Inflammatory macrophage treated with lipopolysaccharide for 4 hours (primary cell): Measurements from ENCODE around the gene UTP18.
"Not testable (repeated sequence)": the region's sequence is repeated elsewhere in the genome, so short reads cannot be mapped to it uniquely, and the experiment has no call there.

Experiments used
- DNase-seq: peaks from one replicate; pipeline ENCODE4 v3.0.0-alpha.2; 2020

The UTP18 gene

GRCh38 chr17:51259564-51260236 lies 646 bp upstream of the UTP18 start, which contains the start of gene MBTD1:
MBTD1 (minus strand) TSS chr17:51260049; CDS start chr17:51225161, 34,888 bp downstream.
- peak; percentile 96 for DNase-seq

GRCh38 chr17:51261024-51261963 lies 948 bp downstream of the UTP18 start:
- peak; percentile 88 for DNase-seq

- peak; percentile 27 for DNase-seq
Measured at GRCh38 chr17:51263006-51263405, 2.7 kb downstream of the UTP18 start.

- DNase-seq, result not testable (repeated sequence)
Measured at GRCh38 chr17:51264466-51264865, 4.1 kb downstream of the UTP18 start.

- DNase-seq, result peak; percentile 48
Measured at GRCh38 chr17:51269991-51270390, 9.6 kb downstream of the UTP18 start.

- DNase-seq, result peak; percentile 52
Measured at GRCh38 chr17:51270636-51271035, 10.3 kb downstream of the UTP18 start.

DNA sequence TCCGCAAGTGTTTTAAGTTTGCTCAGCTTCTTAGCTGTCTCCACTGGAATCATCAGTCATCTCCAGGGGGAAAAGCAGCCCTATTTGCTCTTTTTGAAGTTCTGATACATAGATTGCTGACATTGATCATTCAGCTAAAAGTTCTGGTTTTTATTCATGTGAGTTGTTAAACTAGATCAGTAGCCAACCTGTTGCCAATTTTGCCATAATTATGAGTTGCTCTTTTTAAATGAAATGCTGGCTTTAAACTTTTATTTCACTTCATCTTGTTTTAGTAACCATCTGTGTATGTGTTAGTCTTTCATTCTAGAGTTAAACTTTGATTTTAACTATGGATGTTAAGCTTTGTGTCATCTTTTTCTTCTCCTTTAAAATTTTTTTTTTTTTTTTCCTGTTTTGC lies 12.5 kb downstream of the UTP18 start:
- no peak for DNase-seq

DNA sequence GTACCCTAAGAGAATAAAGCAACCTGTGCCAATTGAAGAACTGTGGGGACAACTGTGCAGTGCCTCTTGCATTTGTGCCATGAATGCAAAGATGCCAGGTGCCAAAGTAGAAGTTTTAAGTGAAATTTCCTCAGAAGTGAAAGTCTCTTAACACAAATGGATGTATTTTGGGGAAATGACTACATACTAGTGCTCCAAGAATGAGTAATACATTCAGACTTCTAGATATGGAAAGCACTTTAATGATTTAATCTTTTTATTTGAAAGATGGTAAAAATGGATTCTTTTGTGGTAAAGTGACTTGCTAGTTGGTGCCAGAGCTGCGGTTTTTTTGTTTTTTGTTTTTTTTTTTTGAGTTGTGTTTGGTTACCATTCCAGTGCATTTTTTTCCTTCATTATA lies 15.0 kb downstream of the UTP18 start:
- peak; percentile 64 for DNase-seq

GRCh38 chr17:51279183-51279582 lies 18.8 kb downstream of the UTP18 start:
- DNase-seq, result no peak

DNA sequence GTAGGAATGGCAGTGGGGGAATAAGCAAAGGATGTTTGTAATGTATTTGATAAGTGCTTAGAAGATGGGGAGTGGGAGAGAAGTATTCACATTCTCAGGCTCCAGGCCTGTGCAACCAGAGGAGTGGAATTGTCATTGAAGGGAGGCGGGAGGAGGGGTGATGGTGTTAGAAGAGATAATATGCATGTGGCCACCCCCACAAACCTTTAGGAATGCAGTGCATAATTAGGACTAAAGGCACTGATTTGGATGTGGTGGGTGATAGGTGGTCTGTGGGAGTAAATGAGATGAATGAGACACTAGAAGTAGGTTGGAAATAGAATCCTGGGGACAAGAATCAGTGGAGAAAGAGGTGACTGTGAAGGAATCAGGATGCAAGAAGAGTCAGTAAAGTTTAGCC lies 27.1 kb downstream of the UTP18 start:
- DNase-seq, result no peak

- no peak for DNase-seq
Measured at GRCh38 chr17:51289696-51290111, 29.4 kb downstream of the UTP18 start.

DNA sequence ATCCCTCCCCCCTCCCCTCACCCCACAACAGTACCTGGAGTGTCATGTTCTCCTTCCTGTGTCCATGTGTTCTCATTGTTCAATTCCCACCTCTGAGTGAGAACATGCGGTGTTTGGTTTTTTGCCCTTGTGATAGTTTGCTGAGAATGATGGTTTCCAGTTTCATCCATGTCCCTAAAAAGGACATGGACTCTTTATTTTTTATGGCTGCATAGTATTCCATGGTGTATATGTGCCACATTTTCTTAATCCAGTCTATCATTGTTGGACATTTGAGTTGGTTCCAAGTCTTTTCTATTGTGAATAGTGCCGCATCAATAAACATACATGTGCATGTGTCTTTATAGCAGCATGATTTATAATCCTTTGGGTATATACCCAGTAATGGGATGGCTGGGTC lies 34.0 kb downstream of the UTP18 start:
- DNase-seq, result not testable (repeated sequence)

DNA sequence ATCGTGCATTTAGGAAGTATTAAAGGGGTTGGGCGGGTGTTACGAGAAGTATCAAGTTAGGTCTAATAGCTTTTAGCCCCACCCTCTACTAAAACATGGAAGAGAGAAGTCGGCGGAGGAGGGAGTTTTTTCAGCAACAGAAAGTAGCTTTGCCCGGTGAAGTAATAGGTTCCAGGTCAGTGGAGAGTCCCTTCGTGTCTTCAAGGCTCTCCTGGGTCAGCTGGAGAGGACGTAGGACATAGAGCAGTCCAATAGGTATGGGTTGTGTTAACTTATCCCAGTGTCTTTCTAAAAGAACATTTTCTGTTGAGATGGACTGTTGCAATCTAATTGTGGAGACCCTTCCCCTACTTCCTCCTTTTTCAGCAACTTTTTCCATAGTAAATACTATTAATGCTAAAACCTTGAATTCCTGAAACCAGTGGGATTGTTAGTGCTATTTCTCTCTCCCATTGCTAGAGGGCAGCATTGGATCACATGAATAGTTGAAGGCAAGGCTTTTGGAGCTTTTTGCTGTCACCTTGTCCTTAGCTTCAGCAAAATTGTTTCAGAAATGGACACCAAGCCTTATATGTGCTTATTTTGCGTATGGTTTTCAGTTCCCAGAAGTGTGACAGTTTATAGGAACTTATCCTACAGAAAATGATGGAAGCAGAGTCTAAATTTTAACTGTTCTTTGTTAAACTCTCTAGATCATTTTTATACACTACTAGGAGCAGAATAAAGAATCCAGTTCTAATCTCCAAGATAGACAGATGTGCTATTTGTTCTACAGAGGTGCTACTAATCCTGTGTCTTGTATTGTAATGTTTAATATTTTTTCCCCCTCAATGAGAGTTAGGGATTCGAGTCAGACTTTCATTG lies 38.4 kb downstream of the UTP18 start:
- peak; percentile 29 for DNase-seq

GRCh38 chr17:51299859-51300258 lies 39.5 kb downstream of the UTP18 start:
- no peak for DNase-seq

DNA sequence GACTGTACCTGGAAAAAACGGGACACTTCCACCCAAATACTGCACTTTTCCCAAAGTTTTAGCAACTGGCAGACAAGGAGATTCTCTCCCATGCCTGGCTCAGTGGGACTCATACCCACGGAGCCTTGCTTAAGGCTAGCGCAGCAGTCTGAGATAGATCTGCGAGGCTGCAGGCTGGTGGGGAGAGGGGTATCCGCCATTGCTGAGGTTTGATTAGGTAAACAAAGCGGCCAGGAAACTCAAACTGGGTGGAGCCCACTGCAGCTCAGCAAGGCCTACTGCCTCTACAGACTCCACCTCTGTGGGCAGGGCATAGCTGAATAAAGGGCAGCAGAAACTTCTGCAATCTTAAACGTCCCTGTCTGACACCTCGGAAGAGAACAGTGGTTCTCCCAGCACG lies 44.8 kb downstream of the UTP18 start:
- DNase-seq, result no peak

DNA sequence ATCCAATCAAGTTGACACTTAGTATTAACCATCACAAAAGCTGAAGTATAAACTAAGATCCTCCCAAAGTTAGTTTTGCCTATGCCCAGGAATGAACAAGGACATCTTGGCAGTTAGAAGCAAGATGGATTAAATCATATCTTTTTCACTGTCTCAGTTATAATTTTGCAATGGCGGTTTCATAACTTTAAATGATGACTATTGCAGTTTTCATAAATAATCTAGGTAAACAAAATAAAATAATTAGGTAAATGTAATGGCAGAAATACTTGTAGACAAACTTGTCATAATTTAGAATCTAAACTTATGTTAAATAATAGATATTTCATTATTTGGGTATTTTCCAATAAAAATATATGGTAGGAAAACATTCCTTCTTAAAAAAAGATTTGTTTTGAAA lies 51.7 kb downstream of the UTP18 start:
- DNase-seq, result not testable (repeated sequence)

DNA sequence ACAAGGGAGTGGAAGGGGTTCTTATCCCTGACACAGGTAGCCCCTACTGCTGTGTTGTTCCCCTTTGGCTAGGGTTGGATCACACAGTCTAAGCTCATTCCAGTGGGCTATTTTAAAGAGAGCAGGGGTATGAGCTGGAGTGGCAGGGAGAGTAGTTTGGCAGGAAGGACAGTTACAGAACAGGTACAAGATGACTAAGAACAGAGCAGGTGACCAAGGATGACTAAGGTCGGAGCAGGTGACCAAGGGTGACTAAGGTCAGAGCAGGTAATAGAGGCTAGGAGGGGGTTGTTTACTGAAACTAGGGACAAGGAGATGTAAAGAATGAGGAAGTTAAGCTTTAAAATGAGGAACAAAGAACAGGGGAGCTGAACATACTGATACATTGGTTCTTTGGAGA lies 58.8 kb downstream of the UTP18 start:
- no peak for DNase-seq

- no peak for DNase-seq
Measured at GRCh38 chr17:51322390-51323029, 62.2 kb downstream of the UTP18 start.

DNA sequence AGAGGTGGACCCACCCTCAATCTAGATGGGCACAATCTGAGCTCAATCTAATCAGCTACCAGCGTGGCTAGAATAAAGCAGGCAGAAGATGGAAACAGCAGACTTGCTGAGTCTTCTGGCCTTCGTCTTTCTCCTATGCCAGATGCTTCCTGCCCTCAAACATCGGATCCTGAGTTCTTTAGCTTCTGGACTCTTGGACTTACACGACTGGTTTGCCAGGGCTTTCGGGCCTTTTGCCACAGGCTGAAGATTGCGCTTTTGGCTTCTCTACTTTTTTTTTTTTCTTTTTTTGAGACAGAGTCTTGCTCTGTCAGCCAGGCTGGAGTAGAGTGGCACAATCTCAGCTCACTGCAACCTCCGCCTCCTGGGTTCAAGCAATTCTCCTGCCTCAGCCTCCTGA lies 65.1 kb downstream of the UTP18 start:
- no peak for DNase-seq

GRCh38 chr17:51330861-51331503 lies 70.6 kb downstream of the UTP18 start:
- DNase-seq, result not testable (repeated sequence)

- no peak for DNase-seq
Measured at GRCh38 chr17:51335006-51335590, 74.8 kb downstream of the UTP18 start.
